ENCODE results near the gene TMBIM1.

GRCh38 chr2:218233543-218233942 is 58.8 kb downstream of the TMBIM1 start:
- TF ChIP-seq POLR2AphosphoS5 (IDR thresholded peaks at IDR 0.05), result no peak
- no peak for TF ChIP-seq CTCF (IDR thresholded peaks at IDR 0.05)
